Measurements from ENCODE around the gene ZC3H12D. TPM values are rescaled to one million over a fixed set of nuclear protein-coding genes. Genes with fewer than 3 reads are reported as not detected.

ZC3H12D gene
- polyA plus RNA-seq, 6 donors from 2014 or later = 4.7 to 9.2 (median 7.3) TPM

DNA sequence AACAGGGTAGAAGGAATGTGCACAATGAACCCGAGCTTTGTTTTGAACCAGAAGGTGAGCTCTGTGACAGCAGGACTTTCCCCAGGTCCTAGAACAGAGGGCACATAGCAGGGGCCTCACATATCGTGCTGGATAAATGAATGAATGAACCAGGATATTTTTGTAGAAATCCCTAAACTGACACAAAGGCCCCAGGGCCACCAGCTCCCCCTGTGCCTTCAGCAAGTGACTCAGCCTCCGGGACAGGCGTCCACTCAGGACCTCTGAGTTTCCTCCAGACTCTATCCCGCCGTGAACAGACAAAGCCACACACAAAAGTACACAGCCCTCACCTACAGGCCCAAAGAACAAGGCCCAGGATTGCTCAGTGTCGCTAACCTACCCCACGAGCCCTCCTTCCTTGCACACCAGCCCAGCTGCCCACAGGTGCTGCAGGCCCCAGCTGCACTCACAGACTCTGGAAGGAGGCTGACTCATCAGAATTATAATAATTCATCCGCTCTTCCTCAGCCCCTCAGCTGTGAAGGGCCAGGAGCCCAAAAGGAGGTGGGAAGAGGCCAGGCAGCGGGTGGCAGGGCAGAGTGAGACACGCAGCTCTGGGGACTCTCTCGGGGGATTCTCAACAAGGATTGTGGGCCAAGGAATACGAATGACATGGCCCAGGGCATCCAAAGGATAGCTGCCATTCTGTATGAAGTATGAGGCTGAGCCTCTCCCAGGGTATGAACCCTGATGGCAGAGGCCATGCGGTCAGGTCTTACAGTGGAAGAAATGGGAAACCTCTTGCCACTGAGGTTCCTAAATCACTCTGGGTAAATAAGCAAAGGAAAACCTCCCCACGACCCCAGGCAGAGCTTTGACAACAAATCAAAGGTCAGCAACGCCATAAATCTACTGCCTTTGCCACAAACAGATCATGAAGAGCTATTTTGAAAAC is 43.8 kb downstream of the ZC3H12D start:
- no peaks in the 10 kb centered on the region for H3K36me3 Mint-ChIP-seq
- H3K27ac Mint-ChIP-seq = peak overlapping the region in 4 of 6 donors; percentile 27 to 81 (median 52)
- no peaks in the 10 kb centered on the region for H3K9me3 Mint-ChIP-seq

DNA sequence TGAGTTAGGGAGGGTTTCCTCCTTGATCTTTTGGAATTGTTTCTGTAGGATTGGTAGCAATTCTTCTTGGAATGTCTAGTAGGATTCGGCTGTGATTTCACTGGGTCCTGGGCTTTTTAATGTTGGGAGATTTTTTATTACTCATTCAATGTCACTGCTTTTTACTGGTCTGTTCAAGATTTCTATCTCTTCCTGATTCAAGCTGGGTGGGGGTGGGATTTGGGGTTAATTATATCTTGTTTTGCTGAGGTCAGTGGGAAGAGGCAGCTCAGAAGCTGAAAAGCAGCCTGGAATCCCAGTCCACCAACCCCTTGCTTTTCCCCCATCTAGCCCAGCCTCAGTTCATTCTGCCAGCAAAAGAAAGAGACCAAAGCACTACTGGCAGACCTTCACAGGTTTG is 45.2 kb downstream of the ZC3H12D start:
- Mint-ChIP-seq H3K9me3 (no peaks in the 10 kb centered on the region), H3K4me3 (peak overlapping the region in 2 of 8 donors; percentile 15 to 49), H3K27me3 (no peaks in the 10 kb centered on the region), H3K36me3 (no peaks in the 10 kb centered on the region), H3K4me1 (peaks cover 15 to 30% (median 22%) of the 10 kb centered on the region in 3 donors), H3K27ac (peak overlapping the region in 1 of 6 donors; percentile 5)
- no peak for DNase-seq
- ATAC-seq (ENCODE audit: low read depth in 2 of 2) = no peak

More for the DNA sequence above, 43.8 kb downstream of the ZC3H12D start:
- Mint-ChIP-seq H3K27me3 (no peaks in the 10 kb centered on the region), H3K4me1 (peaks cover 15 to 30% (median 22%) of the 10 kb centered on the region in 3 donors), H3K4me3 (no peak overlapping the region)
- ATAC-seq (ENCODE audit: low read depth in 2 of 2) (no peak), DNase-seq (no peak)

DNA sequence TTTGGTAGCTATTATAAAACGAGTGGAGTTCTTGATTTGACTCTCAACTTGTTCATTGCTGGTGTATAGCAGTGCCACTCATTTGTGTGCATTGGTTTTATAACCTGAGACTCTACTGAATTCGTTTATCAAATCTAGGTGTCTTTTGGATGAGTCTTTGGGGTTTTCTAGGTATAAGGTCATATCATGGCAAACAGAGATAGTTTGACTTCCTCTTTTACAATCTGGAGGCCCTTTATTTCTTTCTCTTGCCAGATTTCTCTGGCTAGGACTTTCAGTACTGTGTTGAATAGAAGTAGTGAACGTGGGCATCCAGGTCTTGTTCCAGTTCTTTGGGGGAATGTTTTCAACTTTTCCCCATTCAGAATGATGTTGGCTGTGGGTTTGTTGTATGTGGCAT is 46.0 kb downstream of the ZC3H12D start:
- H3K36me3 Mint-ChIP-seq = no peaks in the 10 kb centered on the region
- peaks cover 15 to 30% (median 22%) of the 10 kb centered on the region in 3 donors for H3K4me1 Mint-ChIP-seq
- H3K27me3 Mint-ChIP-seq = no peaks in the 10 kb centered on the region
- H3K27ac Mint-ChIP-seq = peak overlapping the region in 2 of 6 donors; percentile 25 to 38
- peak; percentile 53 to 67 for ATAC-seq (ENCODE audit: low read depth in 2 of 2)
- no peak for DNase-seq
- no peak overlapping the region for H3K4me3 Mint-ChIP-seq
- H3K9me3 Mint-ChIP-seq = no peaks in the 10 kb centered on the region

GRCh38 chr6:149437212-149437611 is 47.6 kb downstream of the ZC3H12D start:
- Mint-ChIP-seq H3K9me3 (no peaks in the 10 kb centered on the region), H3K27ac (peak overlapping the region in 1 of 6 donors; percentile 38), H3K36me3 (no peaks in the 10 kb centered on the region), H3K4me3 (no peak overlapping the region), H3K4me1 (peaks cover 10 to 26% (median 24%) of the 10 kb centered on the region in 3 donors), H3K27me3 (no peaks in the 10 kb centered on the region)
- DNase-seq (no peak), ATAC-seq (ENCODE audit: low read depth in 2 of 2) (no peak)

- H3K27ac Mint-ChIP-seq = no peak overlapping the region
- H3K4me1 Mint-ChIP-seq = peaks cover 10 to 31% (median 29%) of the 10 kb centered on the region in 3 donors
- H3K27me3 Mint-ChIP-seq = no peaks in the 10 kb centered on the region
- DNase-seq = no peak
- H3K4me3 Mint-ChIP-seq = no peak overlapping the region
- H3K9me3 Mint-ChIP-seq = no peaks in the 10 kb centered on the region
- H3K36me3 Mint-ChIP-seq = no peaks in the 10 kb centered on the region
- ATAC-seq (ENCODE audit: low read depth in 2 of 2) = no peak
Measured at GRCh38 chr6:149436647-149437046, 48.2 kb downstream of the ZC3H12D start.

DNA sequence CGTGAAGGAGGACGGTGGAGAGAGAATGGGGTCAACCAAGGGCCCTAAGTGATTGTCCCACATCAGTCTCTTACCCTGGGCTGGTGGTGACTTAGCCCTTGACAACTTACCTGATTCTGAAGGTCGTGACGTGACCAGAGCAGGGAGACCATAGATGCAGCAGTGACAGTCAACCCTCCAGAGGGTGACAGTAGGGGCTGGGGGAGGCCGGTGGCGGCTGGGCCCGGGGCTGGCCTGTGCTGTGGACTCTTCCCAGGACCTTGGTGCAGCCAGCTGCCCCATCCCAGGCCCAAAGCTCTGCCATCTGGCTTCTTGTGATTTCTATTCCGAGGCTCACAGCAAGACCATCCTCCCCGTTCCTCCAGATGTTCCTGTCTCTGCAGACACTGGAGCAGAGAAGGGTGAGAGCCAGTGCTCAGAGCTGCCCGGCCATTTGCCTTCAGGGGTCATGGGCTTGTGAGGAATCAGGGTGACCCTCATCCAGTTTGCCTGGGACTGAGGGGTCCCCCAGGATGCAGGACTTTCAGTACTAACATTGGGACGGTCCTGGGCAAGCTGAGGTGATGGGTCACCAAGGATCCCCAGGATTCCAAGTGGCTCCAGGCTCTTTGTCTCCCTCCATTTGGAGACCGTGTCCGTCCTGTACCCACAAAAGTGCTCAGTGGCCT is 48.8 kb downstream of the ZC3H12D start:
- H3K4me1 Mint-ChIP-seq = peaks cover 10 to 31% (median 29%) of the 10 kb centered on the region in 3 donors
- ATAC-seq (ENCODE audit: low read depth in 2 of 2) = no peak
- no peak for DNase-seq
- H3K9me3 Mint-ChIP-seq = no peaks in the 10 kb centered on the region
- H3K27ac Mint-ChIP-seq = peak overlapping the region in 1 of 6 donors; percentile 10
- no peaks in the 10 kb centered on the region for H3K36me3 Mint-ChIP-seq
- no peaks in the 10 kb centered on the region for H3K27me3 Mint-ChIP-seq
- H3K4me3 Mint-ChIP-seq = no peak overlapping the region

DNA sequence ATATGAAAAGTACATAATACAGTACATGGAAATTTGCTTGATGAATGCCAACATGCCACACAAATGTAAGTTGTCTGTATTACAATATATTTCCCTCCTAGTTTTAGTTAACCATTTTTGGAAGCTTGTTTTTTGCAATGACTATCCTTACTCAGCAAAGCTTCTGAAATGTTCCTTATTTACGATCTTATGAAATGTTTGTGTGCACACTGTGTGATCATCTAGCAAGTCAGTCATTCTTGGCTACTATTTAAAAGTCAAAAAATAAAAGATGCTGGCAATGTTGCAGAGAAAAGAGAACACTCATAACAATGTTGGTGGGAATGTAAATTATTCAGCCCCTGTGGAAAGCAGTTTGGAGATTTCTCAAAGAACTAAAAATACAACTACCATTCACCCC is 50.9 kb downstream of the ZC3H12D start:
- Mint-ChIP-seq H3K27ac (peak overlapping the region in 1 of 6 donors; percentile 42), H3K9me3 (no peaks in the 10 kb centered on the region), H3K27me3 (no peaks in the 10 kb centered on the region), H3K36me3 (no peaks in the 10 kb centered on the region), H3K4me3 (no peak overlapping the region), H3K4me1 (peaks cover 2 to 23% (median 20%) of the 10 kb centered on the region in 3 donors)
- ATAC-seq (ENCODE audit: low read depth in 2 of 2) (no peak), DNase-seq (no peak)

DNA sequence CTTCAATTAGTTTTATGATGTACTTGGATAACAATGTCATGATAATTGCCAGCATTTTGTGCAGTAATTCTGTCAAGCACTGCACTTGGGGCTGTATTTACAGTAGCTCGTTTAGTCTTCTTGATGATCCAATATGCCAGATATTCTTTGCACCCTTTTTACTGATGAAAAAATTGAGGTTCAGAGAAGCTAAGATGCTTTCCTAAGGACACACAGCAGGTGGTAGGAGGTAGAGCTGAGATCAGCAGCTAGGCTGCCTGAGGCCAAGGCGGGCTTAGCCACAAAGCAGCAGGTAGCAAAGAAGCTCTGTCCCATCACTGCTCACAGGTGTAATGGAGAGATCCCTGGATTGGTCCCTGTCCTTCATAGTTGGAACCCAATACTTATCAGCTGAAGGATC is 51.4 kb downstream of the ZC3H12D start:
- DNase-seq (no peak), ATAC-seq (ENCODE audit: low read depth in 2 of 2) (no peak)
- Mint-ChIP-seq H3K4me3 (no peak overlapping the region), H3K36me3 (no peaks in the 10 kb centered on the region), H3K4me1 (peaks cover 0 to 19% (median 15%) of the 10 kb centered on the region in 3 donors), H3K27me3 (no peaks in the 10 kb centered on the region), H3K9me3 (no peaks in the 10 kb centered on the region), H3K27ac (no peak overlapping the region)

- H3K36me3 Mint-ChIP-seq = no peaks in the 10 kb centered on the region
- peak overlapping the region in 4 of 8 donors; percentile 37 to 54 (median 45) for H3K4me3 Mint-ChIP-seq
- H3K4me1 Mint-ChIP-seq = peaks cover 0 to 7% (median 6%) of the 10 kb centered on the region in 3 donors
- peak overlapping the region in 1 of 6 donors; percentile 58 for H3K27ac Mint-ChIP-seq
- DNase-seq (peak; percentile 75), ATAC-seq (ENCODE audit: low read depth in 2 of 2) (peak; percentile 86 to 94)
- H3K9me3 Mint-ChIP-seq = no peaks in the 10 kb centered on the region
- H3K27me3 Mint-ChIP-seq = peaks cover 0 to 6% (median 0%) of the 10 kb centered on the region in 3 donors
Measured at GRCh38 chr6:149431905-149432775, 52.7 kb downstream of the ZC3H12D start.

DNA sequence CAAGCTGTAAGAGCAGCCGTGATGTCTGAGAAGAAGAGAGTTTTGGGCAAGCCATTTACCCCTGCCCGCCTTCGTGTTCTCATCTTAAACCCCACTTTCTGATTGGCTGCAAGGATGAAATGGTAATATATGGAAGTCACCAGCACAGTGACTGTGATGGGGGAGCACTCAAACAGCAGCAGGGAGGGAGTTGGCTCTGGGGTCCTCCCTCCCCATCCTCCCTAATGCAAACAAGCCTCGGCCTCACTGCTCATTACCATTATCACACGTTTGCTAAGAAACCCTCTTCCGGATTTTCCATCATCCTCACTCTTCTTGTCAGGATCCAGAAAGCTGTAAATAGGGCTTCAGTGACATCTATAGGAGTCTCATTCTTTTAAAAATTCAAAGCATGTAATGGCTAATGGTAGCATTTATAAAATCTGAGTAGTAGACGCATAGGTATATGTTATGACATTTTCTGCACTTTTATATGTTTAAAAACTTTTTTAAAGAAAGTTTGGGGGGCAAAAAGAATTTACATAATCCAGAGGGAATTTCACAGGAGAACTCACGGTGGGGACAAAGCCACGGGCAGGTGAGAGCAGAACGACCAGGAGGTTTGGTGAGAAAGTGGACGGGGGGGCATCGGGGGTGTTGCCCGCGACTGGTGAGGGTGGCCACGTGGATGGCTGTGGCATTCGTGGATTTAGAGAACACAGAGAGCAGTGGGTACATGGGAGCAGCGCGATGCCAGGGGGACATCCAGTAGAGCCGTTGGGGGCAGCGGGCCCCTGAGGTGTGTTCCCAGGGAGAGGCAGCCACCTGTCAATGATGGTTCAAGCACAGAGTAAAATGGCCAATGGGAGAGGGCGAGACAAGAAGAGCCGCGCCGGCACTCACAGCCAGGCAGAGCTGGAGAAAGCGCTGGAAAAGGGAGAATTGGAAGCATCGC is 55.1 kb downstream of the ZC3H12D start:
- no peak overlapping the region for H3K4me3 Mint-ChIP-seq
- DNase-seq = no peak
- H3K27me3 Mint-ChIP-seq = peaks cover 0 to 6% (median 0%) of the 10 kb centered on the region in 3 donors
- no peaks in the 10 kb centered on the region for H3K9me3 Mint-ChIP-seq
- no peak overlapping the region for H3K27ac Mint-ChIP-seq
- H3K4me1 Mint-ChIP-seq = peaks cover 0 to 7% (median 5%) of the 10 kb centered on the region in 3 donors
- no peak for ATAC-seq (ENCODE audit: low read depth in 2 of 2)
- H3K36me3 Mint-ChIP-seq = no peaks in the 10 kb centered on the region

- ATAC-seq (ENCODE audit: low read depth in 2 of 2) (no peak), DNase-seq (no peak)
- H3K27me3 Mint-ChIP-seq = peaks cover 0 to 6% (median 0%) of the 10 kb centered on the region in 3 donors
- H3K4me1 Mint-ChIP-seq = peaks cover 0 to 7% (median 5%) of the 10 kb centered on the region in 3 donors
- H3K4me3 Mint-ChIP-seq = no peak overlapping the region
- peak overlapping the region in 1 of 6 donors; percentile 49 for H3K27ac Mint-ChIP-seq
- no peaks in the 10 kb centered on the region for H3K9me3 Mint-ChIP-seq
- no peaks in the 10 kb centered on the region for H3K36me3 Mint-ChIP-seq
Measured at GRCh38 chr6:149428606-149429005, 56.2 kb downstream of the ZC3H12D start.

GRCh38 chr6:149425754-149426153 is 59.1 kb downstream of the ZC3H12D start:
- peaks cover 0 to 6% (median 0%) of the 10 kb centered on the region in 3 donors for H3K27me3 Mint-ChIP-seq
- DNase-seq = no peak
- H3K4me3 Mint-ChIP-seq = no peak overlapping the region
- no peaks in the 10 kb centered on the region for H3K36me3 Mint-ChIP-seq
- H3K9me3 Mint-ChIP-seq = no peaks in the 10 kb centered on the region
- ATAC-seq (ENCODE audit: low read depth in 2 of 2) = no peak
- H3K4me1 Mint-ChIP-seq = no peaks in the 10 kb centered on the region
- H3K27ac Mint-ChIP-seq = no peak overlapping the region

Measured in naive B cell (primary cell).